Activated B cell treated with CpG ODN at 0.5 μM for 24 hours (primary cell): ENCODE measurements around the gene PGD. TPM values are rescaled to one million over a fixed set of nuclear protein-coding genes. Genes with fewer than 3 reads are reported as not detected.

Experiments used
- ATAC-seq: fragments of 200-7000 bp; cut with Tn5 transposase; one replicate; pipeline ENCODE4 v1.10.0; 2021; ENCODE audit warnings: low read depth, mild to moderate bottlenecking, moderate library complexity
- CTCF ChIA-PET: fragments of 350-600 bp; sonication (Branson Sonifier 250); formaldehyde crosslinking; loops from one replicate; lab custom pipeline; 2021; ENCODE audit warnings: antibody characterized with exemption; lab: Charles Lee
- POLR2A ChIA-PET: fragments of 350-600 bp; sonication (Branson Sonifier 250); formaldehyde crosslinking; loops from one replicate; lab custom pipeline; 2021; ENCODE audit warnings: antibody characterized with exemption; lab: Charles Lee
- DNase-seq: peaks from one replicate; pipeline ENCODE4 v3.0.0; 2022
- H3K27ac Mint-ChIP-seq: one replicate; pipeline ENCODE4 v1.8.0; 2020; ENCODE audit warnings: mixed read lengths
- H3K27me3 Mint-ChIP-seq: one replicate; pipeline ENCODE4 v1.8.0; 2021; ENCODE audit warnings: mixed read lengths
- H3K36me3 Mint-ChIP-seq: one replicate; pipeline ENCODE4 v1.8.0; 2021; ENCODE audit warnings: low read depth, mixed read lengths
- H3K4me1 Mint-ChIP-seq: one replicate; pipeline ENCODE4 v1.8.0; 2021; ENCODE audit warnings: mixed read lengths
- H3K4me3 Mint-ChIP-seq: one replicate; pipeline ENCODE4 v1.8.0; 2020; ENCODE audit warnings: mild to moderate bottlenecking, mixed read lengths
- H3K9me3 Mint-ChIP-seq: one replicate; pipeline ENCODE4 v1.8.0; 2020; ENCODE audit warnings: mixed read lengths
- CTCF ChIP-seq: fragments of 200-600 bp; IDR thresholded peaks from one replicate; pipeline ENCODE4 v1.8.0; 2022; ENCODE audit warnings: antibody characterized with exemption, mild to moderate bottlenecking
- intact Hi-C: fragments of 100-400 bp; cut with micrococcal nuclease; formaldehyde crosslinking; loops from one replicate; pipeline ENCODE4 v1.15.1; 2024
- total RNA-seq: library from RNA; stranded (reverse); gene quantifications from 2 replicates; pipeline ENCODE4 v1.2.3, GENCODE V29; 2022

PGD gene
- total RNA-seq, 1 donor from 2014 or later, result 108 TPM

GRCh38 chr1:10398278-10398733 lies 558 bp upstream of the PGD start:
- DNase-seq (no peak), ATAC-seq (no peak)
- Mint-ChIP-seq H3K36me3 (peaks cover 24% of the 10 kb centered on the region), H3K27me3 (no peaks in the 10 kb centered on the region), H3K4me1 (peaks cover 22% of the 10 kb centered on the region), H3K4me3 (peak overlapping the region; percentile 92), H3K9me3 (no peaks in the 10 kb centered on the region), H3K27ac (peak overlapping the region; percentile 87)
- ChIA-PET CTCF (interaction anchor here (0.9 to 2.5 kb wide), 3 partner anchors 11 to 188 kb away, joined by 3 to 9 read pairs (median 4); partner anchors contain the start of genes CENPS and KIF1B), POLR2A (interaction anchor here (0.6 to 2.2 kb wide), 8 partner anchors 10 to 1510 kb away, joined by 3 to 41 read pairs (median 5); partner anchors contain the start of gene CENPS)
- intact Hi-C loops, result loop anchor here (1.0 to 5.0 kb wide), 7 partner anchors 10 to 1409 kb away; partner anchors contain the start of genes CENPS, CLCN6, DFFA and KIF1B
- TF ChIP-seq CTCF, result no peak

- Mint-ChIP-seq H3K9me3 (no peaks in the 10 kb centered on the region), H3K4me3 (peak overlapping the region; percentile 92), H3K27ac (peak overlapping the region; percentile 66), H3K36me3 (peaks cover 36% of the 10 kb centered on the region), H3K4me1 (peaks cover 22% of the 10 kb centered on the region), H3K27me3 (no peaks in the 10 kb centered on the region)
- CTCF ChIA-PET, result interaction anchor here (1.1 to 2.5 kb wide), 2 partner anchors 12 to 31 kb away, joined by 4 to 9 read pairs; partner anchors contain the start of gene CENPS
- no peak for TF ChIP-seq CTCF
- ATAC-seq (no peak), DNase-seq (peak; percentile 22)
- intact Hi-C loops, result loop anchor here (5.0 kb wide), 1 partner anchor 1408 kb away; the partner anchor contains the start of genes CLCN6 and MTHFR
- POLR2A ChIA-PET, result interaction anchor here (0.7 to 2.2 kb wide), 6 partner anchors 11 to 1510 kb away, joined by 3 to 41 read pairs (median 6); partner anchors contain the start of gene CENPS
These were observed 629 bp downstream of the PGD start for GRCh38 chr1:10399444-10399941.

GRCh38 chr1:10400013-10400412 lies 1.1 kb downstream of the PGD start:
- intact Hi-C loops, result no loop called here
- ChIA-PET POLR2A (interaction anchor here (1.9 to 2.0 kb wide), 2 partner anchors 22 to 1508 kb away, joined by 5 to 8 read pairs; no protein-coding TSS in a partner anchor), CTCF (interaction anchor here (2.5 kb wide), 1 partner anchor 12 kb away, joined by 9 read pairs; no protein-coding TSS in a partner anchor)
- H3K9me3 Mint-ChIP-seq, result no peaks in the 10 kb centered on the region
- H3K36me3 Mint-ChIP-seq, result peaks cover 41% of the 10 kb centered on the region
- DNase-seq (no peak), ATAC-seq (no peak)
- H3K27me3 Mint-ChIP-seq, result no peaks in the 10 kb centered on the region
- TF ChIP-seq CTCF, result no peak
- peak overlapping the region; percentile 66 for H3K27ac Mint-ChIP-seq
- H3K4me3 Mint-ChIP-seq, result peak overlapping the region; percentile 92
- peaks cover 22% of the 10 kb centered on the region for H3K4me1 Mint-ChIP-seq

GRCh38 chr1:10401281-10401680 lies 2.4 kb downstream of the PGD start:
- H3K4me1 Mint-ChIP-seq, result peaks cover 22% of the 10 kb centered on the region
- no peak overlapping the region for H3K4me3 Mint-ChIP-seq
- H3K36me3 Mint-ChIP-seq, result peaks cover 44% of the 10 kb centered on the region

More at GRCh38 chr1:10401281-10401680, 2.4 kb downstream of the PGD start:
- CTCF ChIA-PET, result no interaction called here
- intact Hi-C loops, result no loop called here
- DNase-seq (no peak), ATAC-seq (no peak)
- Mint-ChIP-seq H3K27me3 (no peaks in the 10 kb centered on the region), H3K9me3 (no peaks in the 10 kb centered on the region), H3K27ac (no peak overlapping the region)
- no peak for TF ChIP-seq CTCF
- POLR2A ChIA-PET, result no interaction called here
